Measurements from ENCODE around the gene TMEM106A.

- TF ChIP-seq EP300 (IDR thresholded peaks at IDR 0.05): no peak
- TF ChIP-seq JUN (IDR thresholded peaks at IDR 0.05): no peak; a peak in 1 of 5 replicates
- TF ChIP-seq CTCF (IDR thresholded peaks at IDR 0.05): peak; percentile 45
- TF ChIP-seq MAX (IDR thresholded peaks at IDR 0.05): peak; percentile 42; the same call in 1 of the 2 replicates
- no peak for TF ChIP-seq REST (IDR thresholded peaks at IDR 0.05)
These were observed 39.8 kb upstream of the TMEM106A start for GRCh38 chr17:43171586-43172487.

Measured in A549 (cell line).